Pulmonary artery endothelial cell (primary cell): ENCODE measurements around the gene DPYSL5. TPM values are rescaled to one million over a fixed set of nuclear protein-coding genes. Genes with fewer than 3 reads are reported as not detected.
"Not testable (repeated sequence)": the region's sequence is repeated elsewhere in the genome, so short reads cannot be mapped to it uniquely, and the experiment has no call there.

Experiments used
- DNase-seq: peaks from one replicate; pipeline ENCODE4 v3.0.0-alpha.2; 2011; ENCODE audit warnings: low read depth, low spot score
- total RNA-seq: library from RNA; depleted of rRNA; stranded (reverse); fragments of >200 nt; gene quantifications from 2 replicates; pipeline ENCODE4 v1.2.3, GENCODE V29; 2014

Gene DPYSL5
- total RNA-seq, 1 donor from 2014 or later, result not detected

DNA sequence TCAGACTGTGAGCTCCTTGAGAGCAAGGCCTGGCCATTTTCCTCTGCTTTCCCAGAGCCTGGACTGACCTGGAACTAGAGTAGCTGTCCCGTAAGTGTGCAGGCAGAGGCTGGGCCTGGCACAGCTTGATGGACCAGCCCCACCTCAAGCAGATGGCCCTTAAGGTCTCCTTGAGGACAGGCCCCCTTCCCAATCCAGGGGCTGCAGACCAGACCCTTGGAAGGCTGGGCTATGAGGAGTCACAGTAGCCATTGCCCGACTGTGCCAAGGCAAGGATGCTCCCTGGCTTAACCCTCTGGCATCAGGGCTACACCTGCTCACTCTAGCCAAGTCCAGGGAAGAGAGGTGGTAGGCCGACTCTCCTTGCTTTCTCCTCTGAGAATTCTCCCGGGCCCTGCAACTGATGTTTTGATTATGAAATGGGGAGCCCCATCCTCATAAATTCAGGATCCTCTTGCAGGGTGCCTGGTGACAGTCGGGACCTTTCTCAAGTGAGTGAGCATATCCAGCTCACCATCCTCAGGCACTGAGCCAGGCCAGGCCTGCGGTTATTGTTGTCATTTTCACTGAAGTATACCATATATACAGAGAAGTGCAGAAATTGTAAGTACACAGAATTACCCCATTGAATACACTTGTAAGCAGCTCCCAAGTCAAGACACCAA is 51.7 kb downstream of the DPYSL5 start:
- no peak for DNase-seq

DNA sequence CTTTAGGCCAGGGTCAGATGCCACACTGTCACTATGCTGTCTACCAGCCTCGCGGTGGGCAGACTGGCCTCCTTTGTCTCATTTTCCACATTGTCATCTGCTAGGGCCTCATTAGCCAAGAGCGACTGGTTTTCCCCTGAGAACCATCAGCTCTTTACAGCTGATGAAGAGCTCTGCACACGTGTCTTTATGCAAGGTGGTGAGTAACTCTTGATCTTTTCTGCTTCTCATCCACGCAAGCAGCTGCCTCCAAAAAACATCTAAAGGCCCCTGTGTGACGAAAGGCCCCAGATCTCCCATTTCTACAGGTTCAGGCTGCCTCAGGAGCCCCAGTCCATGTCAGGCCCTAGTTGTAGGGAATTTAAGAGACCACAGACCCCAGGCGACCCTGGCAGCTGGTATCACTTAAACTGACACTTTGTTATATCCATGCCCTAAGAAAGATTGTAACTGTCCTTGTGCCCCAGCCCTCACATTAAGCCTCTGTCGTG is 52.9 kb downstream of the DPYSL5 start:
- DNase-seq, result no peak

DNA sequence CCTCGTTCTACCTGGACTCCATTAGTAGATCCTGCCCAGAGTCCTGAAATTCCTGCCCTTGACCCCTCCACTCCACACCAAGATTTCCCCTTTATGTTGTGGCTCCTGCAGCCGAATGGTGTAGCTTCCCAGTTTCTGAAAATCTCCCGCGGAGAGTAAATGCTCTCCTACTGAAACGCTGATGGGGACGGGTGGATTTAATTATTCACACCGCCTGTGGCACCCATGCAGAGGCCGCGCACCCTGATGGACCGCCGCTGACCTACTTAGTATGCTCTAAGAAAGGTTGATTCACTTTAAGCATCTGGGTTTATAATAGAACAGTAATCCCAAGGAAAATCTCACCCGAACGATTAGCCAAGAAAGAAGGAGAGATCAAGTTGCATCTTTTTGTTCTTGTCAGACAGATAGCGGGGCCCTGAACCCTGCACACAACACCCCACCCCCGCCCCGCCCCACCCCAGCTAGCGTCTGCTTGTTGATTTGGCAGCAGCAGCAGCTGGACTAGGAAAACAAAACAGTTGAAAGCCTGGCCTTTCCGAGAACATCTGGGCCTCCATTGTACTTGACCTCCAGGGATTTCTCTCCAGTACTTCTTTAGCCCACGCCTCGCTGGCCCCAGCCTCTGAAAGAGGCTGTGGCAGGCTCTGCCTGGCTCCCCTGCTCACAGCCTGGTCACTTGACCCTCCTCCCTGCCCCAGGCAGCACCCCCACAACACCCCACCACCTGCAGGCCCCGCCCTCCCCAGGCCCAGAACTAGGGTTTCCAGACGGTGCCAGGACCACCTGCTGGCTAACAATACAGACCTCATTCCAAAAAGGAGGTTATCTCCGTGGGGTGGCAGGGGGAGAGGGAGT is 53.6 kb downstream of the DPYSL5 start:
- DNase-seq, result no peak

DNA sequence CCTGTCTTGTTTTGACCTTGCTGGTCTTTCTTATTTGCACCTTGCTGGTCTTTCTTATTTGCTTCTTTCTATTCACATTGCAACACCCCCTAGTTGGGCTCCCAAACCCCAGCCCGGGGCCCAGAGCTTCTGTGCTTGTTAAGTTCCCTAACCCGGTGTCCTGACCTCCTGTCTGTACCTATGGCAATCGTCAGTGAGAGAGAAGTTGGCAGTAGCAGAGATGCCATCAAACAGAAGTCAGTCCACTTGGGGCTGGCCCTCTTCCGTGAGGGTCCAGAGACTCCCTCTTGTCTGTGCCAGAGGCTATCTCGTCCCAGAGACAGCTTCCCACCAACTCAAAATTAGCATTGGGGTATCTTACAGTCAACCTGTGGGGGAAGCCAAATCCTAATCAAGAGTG is 55.7 kb downstream of the DPYSL5 start:
- no peak for DNase-seq

DNA sequence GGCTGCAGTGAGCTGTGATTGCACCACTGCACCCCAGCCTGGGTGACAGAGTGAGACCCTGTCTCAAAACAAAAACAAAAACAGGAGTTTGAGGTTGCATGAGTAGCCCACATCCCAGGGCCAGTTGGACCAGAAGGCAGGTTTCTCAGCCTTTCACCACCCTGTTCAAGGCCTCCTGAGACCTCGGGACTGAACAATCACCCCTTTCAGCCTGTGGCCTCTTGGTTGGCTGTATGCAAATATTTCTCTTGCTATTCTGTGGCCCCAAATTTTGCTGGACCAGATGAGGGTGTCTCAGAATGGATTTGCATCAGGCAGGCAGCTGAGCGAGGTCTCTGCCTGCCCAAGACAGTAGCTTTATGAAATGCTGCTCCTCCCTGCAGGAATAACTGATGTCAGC is 56.9 kb downstream of the DPYSL5 start:
- DNase-seq, result no peak

DNA sequence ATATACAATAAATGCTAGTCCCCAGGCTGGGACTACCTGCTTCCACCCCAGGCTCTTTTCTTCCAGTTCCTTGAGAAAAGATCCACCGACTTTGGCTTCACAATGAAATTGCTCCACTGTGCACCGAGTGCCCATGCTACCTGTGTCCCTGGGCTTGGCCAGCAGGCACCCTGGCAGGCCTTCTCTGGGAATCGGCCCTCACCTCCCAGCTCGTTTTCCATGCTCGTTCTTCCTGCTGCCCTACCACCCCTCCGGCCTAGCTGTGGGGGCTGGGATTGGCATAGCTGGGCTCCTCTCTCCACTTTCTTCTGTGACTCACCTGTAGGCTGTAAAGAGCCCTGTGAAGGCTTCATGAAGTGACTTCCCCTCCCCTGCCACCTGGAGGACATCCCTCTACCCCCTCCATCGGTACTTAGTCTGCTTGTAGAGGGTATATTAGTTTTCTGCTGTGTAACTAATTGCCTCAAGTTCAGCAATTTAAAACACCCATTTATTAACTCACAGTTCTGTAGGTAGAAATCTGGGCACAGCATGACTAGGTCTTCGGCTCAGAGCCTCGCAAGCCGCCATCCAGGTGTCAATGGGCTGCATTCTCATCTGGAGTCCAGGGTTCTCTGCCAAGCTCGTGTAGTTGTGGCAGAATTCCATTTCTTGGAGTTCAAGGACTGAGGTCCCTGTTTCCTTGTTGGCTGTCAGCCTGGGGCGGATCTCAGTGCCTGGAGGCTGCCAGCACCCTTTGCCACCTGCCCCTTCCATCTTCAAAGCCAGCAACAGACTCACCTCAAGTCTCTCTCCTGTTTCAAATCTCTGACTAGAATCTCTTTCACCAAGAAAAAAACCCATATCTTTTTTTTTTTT is 57.6 kb downstream of the DPYSL5 start:
- DNase-seq, result no peak

DNA sequence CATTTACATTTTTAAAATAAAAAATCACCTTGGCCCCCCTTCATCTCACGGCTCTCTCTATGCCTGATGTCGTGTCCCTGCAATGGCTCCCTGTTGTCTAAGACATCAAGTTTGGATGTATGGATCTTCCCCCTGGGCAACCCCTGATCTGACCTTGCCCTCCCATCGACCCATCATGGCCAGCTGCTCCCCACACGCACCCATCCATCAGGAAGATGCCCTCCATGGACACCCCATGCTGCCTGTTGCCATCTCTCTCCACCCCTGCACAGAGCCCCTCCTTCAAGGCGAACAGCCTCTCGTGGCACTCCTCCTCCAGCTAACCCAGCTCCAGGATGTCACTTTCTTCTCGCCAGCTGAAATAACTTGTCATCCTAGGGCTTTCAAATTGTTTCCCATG is 59.5 kb downstream of the DPYSL5 start:
- no peak for DNase-seq

DNA sequence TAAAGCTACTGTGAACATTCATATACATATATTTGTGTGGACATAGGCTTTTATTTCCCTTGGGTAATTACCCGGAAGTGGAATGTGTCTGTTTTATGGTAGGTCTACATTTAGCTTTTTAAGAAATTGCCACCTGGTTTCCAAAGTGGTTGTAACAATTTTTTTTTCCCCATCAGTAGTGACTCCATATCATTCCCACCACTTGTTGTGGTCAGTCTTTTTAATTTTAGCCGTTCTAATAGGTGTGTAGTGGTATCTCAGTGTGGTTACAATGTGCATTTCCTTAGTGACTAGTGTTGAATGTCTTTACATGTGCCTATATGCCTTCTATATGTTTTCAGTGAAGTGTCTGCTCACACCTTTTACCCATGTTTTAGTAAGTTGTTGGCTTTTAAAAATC is 62.2 kb downstream of the DPYSL5 start:
- DNase-seq, result no peak

DNA sequence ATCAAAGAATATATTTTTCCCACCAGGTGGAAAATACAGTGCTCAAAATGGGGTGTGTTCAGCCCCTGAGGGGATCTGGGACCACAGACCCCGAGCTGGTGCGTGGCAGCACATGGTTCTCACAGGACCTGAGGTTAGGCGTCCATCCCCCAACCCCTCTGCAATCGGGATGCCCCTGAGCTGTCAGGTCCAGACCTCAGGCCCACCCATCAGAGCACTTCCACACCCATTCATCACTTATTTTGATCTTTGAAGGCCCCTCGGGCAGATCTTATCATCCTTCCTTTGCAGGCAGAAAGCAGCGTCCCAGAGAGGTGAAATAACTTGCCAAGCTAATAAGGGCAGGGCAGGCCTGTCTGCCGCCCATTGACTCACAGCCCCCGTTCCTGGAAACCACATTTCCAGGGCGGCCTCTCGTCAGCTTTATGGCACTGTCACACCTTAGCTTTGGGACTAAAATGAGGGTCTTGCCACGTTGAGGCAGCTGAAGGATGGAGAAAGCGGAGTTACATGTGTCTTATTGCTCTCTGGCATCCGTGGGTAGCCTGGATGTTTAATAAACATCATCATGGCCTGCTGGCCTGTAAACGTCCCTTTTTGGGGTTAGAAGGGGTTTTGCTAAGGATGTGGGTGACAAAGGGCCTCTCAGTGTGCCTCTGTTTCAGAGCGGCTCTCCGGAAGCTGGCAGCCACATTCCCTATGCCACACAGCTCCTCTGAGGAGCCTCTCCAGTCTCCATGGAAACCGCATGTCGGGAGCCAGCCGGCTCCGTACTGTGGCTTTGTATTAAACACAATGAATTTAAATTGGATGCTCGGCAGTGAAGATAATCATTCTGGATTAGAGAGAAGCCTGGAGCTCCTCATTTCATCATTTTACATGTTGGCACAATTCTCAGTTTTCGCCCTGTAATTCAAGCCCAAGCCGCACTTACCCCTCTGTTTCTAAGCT is 64.3 kb downstream of the DPYSL5 start:
- DNase-seq, result no peak

DNA sequence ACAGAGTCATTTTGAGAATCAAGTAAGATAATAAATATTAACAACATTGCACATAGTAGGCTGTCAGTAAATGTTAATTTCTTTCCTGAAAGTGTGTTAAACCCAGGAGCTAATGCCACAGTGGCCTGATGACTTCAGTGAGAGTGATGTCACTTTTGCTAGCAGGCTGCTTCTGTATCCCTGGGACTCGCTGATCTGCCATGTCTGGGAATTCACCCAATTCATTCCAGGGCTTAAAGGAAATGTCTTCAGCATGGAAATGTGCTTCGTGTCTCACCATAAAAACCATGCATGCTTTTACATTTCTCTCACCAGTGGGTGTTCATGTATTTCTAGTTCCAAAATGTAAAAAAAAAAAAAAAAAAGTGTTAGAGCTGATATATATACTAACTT is 65.7 kb downstream of the DPYSL5 start:
- no peak for DNase-seq

DNA sequence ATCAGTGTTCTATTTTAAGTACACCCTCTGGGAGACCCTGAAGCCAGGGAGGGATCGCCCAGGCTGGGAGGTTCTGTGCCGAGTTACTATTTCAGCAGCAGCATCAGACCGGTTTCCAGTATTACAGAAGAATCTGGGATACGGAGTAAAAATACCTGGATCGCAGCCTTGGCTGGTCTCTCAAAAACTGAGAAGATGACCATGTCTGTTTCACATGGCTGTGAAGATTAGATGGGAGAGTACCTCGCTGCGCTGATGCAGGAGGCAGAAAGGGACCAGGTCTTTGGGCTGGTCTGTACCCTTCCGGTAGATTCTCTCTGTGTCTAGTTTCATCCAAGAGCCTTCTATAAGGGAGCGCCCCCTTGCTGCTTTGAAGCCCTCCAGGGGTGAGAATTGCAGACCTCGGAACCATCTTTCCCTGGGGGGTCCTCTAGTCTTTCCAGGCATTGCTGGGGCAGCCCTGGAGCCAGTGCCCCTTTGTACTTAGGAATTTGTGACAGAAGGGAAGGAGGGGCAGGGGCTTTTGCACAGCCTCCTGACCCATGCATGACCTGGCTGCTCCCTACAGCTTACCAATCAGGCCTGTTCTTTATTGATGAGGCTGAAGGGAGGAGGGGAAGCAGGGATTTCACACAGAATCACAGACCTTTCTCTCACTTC is 66.2 kb downstream of the DPYSL5 start:
- no peak for DNase-seq

DNA sequence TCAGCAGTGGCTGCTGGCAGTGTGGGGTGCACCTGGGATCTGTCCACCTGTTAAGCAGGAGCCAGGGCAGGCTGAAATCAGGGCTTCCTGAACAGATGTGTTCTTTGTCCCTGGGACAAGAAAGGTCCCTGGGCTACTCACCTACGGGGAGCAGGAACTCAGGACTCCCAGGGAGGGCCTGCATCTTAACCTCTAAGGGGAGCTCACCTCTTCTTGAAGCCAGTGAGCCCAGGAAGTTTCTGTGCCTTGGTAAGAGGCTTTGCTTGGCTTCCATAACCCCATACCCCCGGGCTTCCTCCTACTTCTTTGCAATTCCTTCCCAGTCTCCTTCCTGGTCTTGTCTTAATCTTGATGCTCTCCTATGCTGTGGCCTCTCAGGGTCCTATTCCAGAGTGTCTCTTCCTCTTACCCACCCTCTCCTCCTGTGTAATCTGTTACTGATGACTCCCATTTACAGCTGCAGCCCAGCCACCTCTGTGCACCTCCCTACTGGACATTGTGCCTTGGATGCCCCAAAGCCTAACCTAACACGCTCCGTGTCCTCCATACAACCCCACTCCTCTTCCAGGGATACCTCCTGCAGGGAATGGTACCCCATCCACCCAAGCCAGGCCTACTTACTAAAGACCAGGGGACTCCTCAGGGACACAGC is 66.9 kb downstream of the DPYSL5 start:
- DNase-seq, result no peak

DNA sequence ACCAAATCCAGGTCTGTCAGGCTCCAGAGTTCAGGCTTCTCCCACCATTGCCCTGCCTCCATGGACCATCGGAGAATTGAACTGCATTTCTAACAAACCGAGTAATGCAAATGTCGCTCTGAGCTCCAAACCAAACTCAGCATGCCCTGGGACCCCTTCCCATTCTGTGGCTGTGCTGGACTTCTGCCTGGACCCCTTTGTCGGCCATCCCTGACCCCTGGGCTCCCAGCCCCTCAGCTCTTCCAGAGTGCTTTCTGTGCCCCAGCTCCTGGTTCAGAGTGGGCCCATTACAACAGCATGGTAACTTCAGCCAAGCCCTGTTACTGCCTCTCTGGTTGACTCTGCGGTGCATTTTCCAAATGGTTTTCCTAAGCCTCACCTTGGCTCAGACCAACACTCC is 67.4 kb downstream of the DPYSL5 start:
- no peak for DNase-seq

DNA sequence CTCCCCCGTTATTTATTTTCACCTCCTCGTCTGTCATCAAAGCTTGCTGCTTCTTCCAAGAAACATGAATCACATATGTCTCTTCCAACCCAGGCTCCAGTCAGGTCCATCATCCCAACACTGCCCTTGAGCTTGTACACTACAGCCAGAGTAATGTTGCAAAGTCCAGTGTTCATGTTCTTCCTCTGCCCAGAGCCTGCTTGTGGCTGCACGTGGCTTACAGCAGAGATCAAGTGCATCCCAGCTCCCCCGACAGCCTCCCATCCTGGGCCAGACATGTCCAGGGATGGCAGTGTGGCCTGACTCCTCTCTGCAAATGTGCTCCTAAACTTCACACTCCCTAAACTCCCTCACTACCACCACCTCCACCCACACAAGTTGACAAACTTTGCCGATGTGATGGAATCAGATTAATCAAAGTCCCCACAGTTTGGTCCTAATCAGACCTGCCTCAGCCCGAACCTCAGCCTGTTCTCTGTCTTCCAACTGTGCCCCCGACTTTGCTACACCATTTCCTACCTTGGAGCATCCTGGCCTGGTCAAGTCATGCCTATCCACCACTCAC is 68.3 kb downstream of the DPYSL5 start:
- DNase-seq, result no peak

DNA sequence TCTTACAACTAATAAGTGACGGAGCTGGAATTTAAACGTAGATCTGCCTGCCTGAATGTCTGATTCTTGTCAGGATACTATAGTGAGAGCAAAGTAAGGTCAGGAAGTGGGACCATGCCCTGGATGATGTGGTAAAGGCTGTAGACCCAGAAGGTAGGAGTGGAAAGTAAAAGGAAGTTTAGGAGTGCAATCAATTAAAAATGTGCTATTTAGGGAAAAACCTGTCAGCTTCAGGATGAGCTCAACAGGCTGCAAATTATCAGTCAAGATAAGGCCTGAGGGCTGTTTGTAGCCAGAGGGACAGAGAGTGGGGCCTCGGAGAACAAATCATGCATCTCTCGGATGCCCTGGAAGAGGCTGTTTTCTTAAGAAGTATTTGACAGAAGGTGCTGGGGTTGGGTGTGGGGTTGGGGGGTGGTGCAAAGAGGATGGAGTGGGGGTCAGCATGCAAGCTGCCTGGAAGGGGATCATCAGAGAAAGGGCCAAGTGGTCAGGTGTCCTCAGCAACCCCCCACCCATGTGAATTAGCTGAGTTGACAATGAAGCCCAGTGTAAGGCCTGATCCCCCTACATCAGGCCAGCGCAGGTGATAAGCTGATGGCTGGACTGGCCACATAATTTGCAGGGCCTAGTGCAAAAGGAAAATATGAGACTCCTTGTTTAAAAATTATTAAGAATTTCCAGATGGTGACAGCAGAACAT is 69.4 kb downstream of the DPYSL5 start:
- DNase-seq, result no peak

DNA sequence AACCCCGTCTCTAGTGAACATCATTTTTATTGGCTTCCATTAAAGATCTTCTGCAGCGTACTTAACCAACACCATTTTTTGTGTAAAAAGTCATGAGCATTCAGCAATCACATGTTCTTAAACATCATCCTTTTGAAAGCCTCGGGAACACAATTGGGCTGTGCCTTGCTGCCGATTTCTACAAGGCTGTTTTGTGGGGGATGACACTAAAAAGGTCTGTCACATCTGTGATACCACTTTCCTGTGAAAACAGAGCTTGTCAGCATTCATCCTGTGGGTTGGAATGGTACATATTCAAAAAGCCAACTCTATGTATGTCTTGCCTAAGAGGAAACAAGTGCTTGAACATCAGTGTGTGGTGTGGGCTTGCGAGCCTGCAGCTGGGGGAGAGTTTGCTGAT is 73.4 kb downstream of the DPYSL5 start:
- no peak for DNase-seq

DNA sequence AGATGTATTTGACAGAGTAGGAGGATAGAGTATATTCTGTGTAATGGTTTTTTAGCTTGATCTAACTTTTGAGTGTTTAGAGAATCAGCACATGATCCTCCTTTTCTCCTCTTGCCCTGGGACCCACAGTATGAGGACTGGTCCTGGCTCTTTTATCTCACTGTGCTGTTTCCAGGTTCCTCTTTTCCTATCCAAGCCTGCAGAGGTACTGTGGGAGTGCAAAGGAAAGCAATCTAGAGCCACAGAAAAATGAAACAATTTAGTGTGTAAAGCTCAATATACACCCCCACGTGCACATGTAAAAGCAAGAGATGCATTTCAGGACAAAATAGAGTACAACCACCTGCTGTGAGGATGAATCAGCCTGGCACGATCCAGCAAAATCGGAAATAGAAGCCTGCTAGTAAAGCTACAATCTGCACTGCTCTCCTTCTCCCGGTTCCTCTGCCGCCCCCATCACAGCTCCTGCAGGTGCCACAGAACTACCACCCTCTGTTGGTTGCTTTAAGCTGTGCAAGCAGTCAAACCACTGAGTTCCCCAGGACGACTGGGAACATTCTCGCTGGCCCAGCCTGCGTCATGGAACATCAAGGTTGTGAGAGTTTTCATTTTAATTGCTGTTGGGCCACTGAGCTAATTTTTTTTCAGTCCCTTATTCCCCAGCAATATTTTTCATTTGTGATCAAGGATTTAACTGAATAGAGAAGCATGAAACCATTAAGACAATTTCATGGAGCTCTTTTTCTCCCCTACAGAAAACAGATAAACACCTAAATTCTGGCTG is 74.7 kb downstream of the DPYSL5 start:
- no peak for DNase-seq

DNA sequence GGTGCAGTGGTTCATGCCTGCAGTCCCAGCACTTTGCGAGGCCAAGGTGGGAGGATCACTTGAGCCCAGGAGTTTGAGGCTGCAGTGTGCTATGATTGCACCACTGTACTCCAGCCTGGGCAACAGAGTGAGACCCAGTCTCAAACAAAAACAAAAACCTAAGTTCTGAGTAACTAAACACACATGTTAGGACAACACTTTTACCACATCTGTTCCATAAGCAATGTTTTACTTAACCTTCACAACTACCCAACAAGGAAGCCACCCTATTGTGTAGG is 75.2 kb downstream of the DPYSL5 start:
- not testable (repeated sequence) for DNase-seq
